GM08714 (cell line): ENCODE results near the gene GNG7.

Experiments used
- H3K4me3 ChIP-seq: fragments of 200-500 bp; sonication (Bioruptor generic); 2 replicates; pipeline ENCODE4 v1.5.1; 2014; ENCODE audit warnings: mild to moderate bottlenecking, low read length, inconsistent platforms
- ZNF274 ChIP-seq: IDR thresholded peaks from 2 replicates; pipeline ENCODE4 v1.6.1; 2012; ENCODE audit warnings: mild to moderate bottlenecking, low read depth, low read length

GNG7 gene

DNA sequence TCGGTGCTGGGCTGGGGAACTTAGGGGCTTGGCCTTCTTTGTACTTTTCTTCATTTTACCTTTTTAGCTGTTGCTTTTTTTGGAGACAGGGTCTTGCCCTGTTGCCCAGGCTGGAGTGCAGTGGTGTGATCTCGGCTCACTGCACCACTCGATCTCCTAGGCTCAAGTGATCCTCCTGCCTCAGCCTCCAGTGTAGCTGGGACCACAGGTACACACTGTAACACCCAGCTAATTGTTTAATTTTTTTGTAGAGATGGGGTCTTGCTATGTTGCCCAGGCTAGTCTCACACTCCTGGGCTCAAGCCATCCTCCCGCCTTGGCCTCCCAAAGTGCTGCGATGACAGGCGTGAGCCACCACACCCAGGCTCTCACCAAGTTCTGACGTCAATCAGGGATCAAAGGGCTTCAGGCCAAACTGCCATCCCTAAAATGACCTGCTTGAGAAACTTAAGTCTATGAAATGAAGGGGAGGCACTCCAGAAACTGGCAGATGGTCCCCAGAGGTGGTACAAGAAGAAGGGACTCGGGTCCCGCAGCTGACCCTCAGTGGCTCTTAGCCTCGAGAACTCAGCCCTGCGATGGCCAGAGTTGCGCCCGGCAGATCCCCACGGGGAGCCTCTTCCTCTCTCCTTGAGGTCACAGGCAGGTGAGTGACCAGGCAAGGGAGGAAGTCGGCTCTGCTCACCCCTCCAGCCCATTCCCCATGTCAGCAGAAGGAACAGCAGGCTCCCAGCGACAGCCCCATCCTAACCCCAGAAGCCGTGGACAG, 61.7 kb downstream of the GNG7 start:
- TF ChIP-seq ZNF274 = no peak
- no peak overlapping the region for H3K4me3 ChIP-seq

DNA sequence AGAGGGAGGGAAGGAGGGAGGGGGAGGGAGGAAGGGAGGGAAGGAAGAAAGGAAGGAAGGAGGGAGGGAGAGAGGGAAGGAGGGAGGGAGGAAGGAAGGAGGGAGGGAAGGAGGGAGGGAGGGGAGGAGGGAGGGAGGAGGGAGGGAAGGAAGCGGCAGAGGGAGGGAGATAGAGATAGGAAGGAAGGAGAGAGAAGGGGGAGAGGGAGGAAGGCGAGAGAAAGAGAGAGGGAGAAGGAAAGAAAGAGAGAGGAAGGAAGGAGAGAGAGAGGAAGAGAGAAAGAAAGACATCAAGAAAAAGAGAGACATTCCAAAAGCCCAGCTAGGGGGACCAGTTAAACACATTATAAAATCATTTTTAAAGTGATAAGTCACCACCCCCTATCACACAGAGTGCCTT, 62.5 kb downstream of the GNG7 start:
- no peak for TF ChIP-seq ZNF274
- H3K4me3 ChIP-seq = no peak overlapping the region

DNA sequence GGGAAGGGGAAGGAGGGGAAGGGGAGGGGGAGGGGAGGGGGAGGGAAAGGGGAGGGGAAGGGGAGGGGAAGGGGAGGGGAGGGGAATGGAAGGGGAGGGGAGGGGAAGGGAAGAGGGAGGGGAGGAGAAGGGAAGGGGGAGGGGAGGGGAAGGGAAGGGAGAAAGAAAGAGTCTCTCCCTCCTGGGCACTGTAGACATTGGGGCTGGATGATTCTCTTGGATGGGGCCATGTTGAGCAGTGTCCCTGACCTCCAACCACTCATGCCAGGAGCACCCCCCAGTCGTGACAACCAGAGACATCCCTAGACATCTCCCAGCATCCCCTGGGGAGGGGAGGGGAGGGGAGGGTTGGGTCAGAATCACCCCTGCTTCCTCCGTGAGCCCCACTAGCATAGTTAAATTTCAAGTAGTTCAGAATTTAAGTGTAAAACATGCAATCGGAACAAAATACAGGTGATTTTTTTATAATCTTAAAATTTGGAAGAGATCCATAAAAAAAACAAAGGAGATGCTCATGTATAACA, 64.0 kb downstream of the GNG7 start:
- H3K4me3 ChIP-seq = no peak overlapping the region
- no peak for TF ChIP-seq ZNF274

- no peak overlapping the region for H3K4me3 ChIP-seq
- no peak for TF ChIP-seq ZNF274
Measured at GRCh38 chr19:2636897-2637683, 65.4 kb downstream of the GNG7 start.

DNA sequence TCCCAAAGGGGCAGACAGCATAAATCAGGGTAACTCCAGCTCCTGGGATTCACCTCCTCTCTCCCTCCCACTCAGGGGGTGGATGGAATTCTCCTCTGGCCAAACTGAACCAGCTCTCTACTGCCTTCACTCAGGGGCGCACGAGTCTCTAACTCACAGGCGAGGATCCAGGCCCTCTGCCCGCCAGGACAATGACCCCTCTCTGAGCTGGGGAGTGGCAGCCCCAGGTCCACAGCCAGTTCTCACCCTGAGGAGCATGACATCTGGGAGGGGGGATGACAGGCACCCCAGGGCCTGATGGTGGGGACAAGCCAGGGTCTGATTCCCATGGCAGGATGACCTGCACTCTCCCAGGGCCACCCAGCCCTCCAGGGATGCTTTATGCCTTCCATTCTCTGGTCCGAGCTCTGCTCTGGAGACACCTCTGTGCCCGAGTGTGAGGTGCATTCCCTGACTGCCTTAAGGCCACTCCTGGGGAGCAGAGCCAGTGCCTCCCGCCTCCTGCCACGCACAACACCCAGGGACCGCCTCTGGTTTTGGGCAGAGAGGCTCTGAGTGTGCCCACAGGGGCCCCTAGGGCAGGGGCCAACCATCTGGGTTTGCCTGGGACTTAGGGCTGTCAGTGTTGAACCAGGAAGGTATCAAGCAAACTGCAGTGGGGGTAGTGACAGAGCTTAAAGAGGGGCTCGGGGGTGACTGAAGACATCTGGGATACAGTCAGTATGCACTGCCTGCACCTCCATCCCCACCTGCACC, 66.2 kb downstream of the GNG7 start:
- H3K4me3 ChIP-seq = no peak overlapping the region
- no peak for TF ChIP-seq ZNF274

GRCh38 chr19:2634960-2635359, 67.5 kb downstream of the GNG7 start:
- H3K4me3 ChIP-seq = no peak overlapping the region

DNA sequence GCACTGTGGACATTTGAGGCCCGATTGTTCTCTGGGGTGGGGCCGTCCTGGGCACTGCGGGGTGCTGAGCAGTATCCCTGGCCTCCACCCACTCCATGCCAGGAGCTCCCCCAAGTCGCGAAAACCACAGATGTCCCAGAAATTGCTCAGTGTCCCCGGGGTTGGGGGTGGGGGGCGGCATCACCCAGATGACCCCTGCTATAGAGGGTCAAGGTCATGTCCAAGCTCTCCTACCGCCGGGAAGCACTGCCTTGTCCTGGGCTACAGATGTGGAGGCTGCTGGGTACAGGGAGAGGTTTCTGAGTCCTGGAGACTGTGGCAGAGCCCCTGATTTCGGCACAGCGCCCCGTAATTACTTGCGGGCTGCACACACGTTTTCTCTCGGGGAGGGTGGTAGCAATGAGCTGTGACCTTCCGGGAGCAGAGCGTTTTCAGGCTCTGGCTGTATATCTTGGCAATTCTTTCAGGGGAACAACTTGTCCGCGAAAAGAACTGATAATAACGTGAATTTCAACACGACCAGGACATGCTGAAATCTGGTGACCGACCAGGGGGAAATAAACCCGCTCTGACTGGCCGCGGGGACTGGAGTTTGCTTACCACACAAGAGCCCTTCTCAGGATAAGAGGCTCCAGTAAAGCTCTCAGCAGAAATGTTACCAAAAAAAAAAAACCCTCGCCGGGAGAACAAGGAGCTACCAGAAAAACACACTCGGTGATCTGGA, 68.1 kb downstream of the GNG7 start:
- TF ChIP-seq ZNF274 = no peak
- no peak overlapping the region for H3K4me3 ChIP-seq

More at GRCh38 chr19:2634960-2635359, 67.5 kb downstream of the GNG7 start:
- TF ChIP-seq ZNF274 = no peak

- no peak for TF ChIP-seq ZNF274
- no peak overlapping the region for H3K4me3 ChIP-seq
Measured at GRCh38 chr19:2633693-2634075, 68.8 kb downstream of the GNG7 start.

DNA sequence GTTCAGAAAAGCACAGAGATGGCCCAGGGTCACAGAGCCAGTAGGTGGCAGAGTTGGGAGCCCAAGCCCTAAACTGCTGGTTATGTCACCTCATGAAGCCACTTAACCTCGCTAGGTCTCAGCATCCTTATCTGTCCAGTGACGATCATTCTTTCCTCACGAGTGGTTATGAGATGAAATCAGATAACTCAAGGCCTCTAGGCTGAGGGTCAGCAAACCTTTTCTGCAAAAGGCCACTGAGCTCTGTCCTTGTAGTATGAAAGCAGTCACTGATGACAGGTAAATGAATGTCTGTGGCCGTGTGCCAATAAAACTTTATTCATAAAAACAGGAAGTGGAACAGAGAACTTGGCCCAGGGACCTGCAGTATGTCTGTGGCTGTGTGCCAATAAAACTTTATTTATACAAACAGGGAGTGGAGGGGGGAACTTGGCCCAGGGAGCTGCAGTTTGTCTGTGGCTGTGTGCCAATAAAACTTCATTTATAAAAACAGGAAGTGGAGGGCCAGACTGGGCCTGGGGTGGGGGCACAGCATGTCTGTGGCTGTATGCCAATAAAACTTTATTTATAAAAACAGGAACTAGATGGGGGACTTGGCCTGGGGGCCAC, 71.2 kb downstream of the GNG7 start:
- H3K4me3 ChIP-seq = no peak overlapping the region

DNA sequence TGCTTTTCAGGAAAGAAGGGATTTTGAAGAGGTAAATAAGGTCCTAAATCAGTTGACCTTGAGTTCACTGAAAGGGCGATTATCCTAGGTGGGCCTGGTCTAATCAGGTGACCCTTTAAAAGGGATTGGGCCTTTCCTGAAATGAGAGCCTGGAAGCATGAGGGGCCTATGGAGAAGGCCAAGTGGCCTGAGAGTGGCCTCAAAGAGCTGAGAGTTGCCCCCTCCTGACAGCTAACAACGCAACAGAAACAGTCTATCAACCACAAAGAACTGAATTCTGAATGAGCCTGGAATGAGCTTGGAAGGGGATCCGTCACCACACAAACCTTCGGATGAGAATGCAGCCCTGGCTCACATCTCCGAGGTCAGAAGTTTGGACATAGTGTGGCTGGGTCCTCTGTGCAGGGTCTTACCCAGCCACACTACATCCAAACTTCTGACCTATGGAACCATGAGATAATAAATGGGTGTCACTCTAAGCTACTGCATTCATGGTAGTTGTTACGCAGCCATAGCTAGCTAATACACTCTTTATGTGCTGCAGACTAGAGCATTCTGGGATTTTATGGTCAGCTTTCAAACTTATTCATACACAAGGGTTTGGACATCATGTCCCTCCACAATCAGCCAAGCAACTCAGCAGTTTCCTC, 72.0 kb downstream of the GNG7 start:
- TF ChIP-seq ZNF274 = no peak
- H3K4me3 ChIP-seq = no peak overlapping the region

More for the DNA sequence above, 71.2 kb downstream of the GNG7 start:
- TF ChIP-seq ZNF274 = no peak

DNA sequence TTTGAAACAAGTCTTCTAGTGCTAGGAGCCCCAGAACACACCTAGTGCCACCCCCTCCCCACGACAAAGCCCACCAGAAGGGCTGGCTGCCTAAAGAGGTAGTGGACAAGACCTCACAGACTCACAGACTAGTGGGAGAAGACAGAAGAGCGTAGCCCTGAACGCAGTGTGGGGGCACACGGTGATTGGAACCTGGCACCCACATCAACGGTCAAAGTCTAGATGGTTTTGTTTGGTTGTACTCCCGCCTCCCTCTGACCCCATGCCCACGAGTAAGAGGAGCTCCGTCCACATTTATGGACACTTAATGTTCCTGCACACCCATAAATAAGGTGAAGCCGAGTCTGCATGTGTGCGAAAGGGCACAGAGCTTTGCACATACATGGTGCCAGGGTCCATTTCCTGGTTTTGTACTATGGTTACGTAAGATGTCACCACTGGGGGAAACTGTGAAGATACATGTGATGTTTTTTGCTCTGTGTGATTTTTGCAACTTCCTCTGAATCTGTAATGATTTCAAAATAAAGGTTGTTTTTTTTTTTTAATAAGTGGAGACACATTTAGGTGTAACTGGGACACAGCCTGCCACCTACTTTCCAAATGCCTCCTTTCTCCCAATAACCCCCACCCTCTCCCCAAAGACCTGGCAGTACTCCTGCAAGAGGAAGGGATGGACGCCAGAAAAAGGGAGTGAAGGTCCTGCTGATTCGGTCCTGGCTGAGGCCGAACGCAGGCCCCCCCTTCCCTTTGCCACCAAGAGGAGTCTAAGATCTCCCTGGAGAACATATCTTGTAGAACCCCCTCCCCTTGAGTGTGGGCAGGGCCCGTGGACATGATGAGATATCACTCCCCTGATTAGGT, 72.8 kb downstream of the GNG7 start:
- no peak overlapping the region for H3K4me3 ChIP-seq
- TF ChIP-seq ZNF274 = no peak

DNA sequence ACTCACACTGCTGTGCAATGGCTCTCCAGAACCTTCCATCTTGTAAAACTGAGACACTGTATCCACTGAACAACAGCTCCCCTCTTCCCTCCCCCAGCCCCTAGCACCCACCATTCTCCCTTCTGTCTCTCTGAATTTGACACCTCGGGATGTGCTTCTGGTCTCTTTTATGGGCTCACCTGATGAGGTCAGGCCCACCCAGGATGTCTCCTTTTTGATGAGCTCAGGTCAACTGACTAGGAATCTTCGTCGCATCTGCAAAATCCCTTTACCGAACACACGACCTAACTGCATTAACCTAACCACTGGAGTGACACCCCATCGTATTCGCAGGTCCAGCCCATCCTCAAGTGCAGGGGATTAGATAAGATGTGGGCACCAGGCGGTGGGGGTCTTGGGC, 73.9 kb downstream of the GNG7 start:
- no peak for TF ChIP-seq ZNF274
- H3K4me3 ChIP-seq = no peak overlapping the region
